AG04450 (cell line): ENCODE data around the gene USP2. TPM values are rescaled to one million over a fixed set of nuclear protein-coding genes. Genes with fewer than 3 reads are reported as not detected.

ENCODE experiments used
- CTCF ChIA-PET: fragments of 300-600, 350-600 bp; formaldehyde crosslinking; extraction: SDS; loops from one replicate; lab custom pipeline; 2022; ENCODE audit warnings: antibody characterized with exemption, inconsistent platforms; lab: Charles Lee
- POLR2A ChIA-PET: fragments of 350-600 bp; formaldehyde crosslinking; extraction: SDS; loops from one replicate; lab custom pipeline; 2021; ENCODE audit warnings: antibody characterized with exemption, inconsistent platforms; lab: Yijun Ruan, JAX
- DNase-seq: peaks from one replicate; pipeline ENCODE4 v3.0.0-alpha.2; 2011; ENCODE audit warnings: low read depth, low spot score
- H3K27ac ChIP-seq: one replicate; pipeline ENCODE4 v1.5.1; 2012; ENCODE audit warnings: low read depth, low read length, control low read depth
- H3K27me3 ChIP-seq: one replicate; pipeline ENCODE4 v1.6.0; 2012; ENCODE audit warnings: low read length; ENCODE audit not compliant: control insufficient read depth, insufficient read depth
- H3K4me3 ChIP-seq: 2 replicates; pipeline ENCODE4 v1.5.1; 2011; ENCODE audit warnings: mild to moderate bottlenecking, low read depth, low read length, control low read depth
- H3K9me3 ChIP-seq: 2 replicates; pipeline ENCODE4 v1.5.1; 2012; ENCODE audit warnings: low read length; ENCODE audit not compliant: control insufficient read depth, insufficient read depth
- polyA plus RNA-seq: library from polyadenylated mRNA; depleted of rRNA; stranded (reverse); fragments of >200 nt; gene quantifications from 2 replicates; pipeline ENCODE4 v1.2.3, GENCODE V29; 2011
- TF ChIP-seq, protein P1 (sequence below): IDR thresholded peaks from 2 replicates; pipeline ENCODE4 v1.5.1; 2011; ENCODE audit warnings: low read depth, low read length, control low read depth, inconsistent platforms

USP2 gene
- polyA plus RNA-seq, 1 experiment = 0.32 TPM

DNA sequence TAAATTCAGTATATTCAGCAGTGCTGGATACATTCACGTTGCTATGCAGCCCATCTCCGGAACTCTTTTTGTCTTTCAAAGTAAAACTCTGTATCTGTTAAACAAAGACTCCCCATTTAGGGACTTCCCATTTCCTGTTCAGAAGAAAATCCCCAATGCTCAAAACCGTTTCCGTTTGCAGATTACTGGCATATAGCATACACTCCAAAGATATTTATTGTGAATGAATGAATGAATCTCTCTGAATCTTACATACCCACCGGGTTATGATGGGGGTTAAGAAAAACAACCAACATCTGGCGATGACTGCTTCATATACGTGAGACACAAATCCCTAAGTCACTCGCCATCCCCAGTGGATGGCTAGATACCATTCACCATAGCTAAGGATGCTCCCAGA is 39.9 kb upstream of the USP2 start:
- no peak for DNase-seq
- H3K27ac ChIP-seq = peak overlapping the region; percentile 47
- TF ChIP-seq, protein P1, sequence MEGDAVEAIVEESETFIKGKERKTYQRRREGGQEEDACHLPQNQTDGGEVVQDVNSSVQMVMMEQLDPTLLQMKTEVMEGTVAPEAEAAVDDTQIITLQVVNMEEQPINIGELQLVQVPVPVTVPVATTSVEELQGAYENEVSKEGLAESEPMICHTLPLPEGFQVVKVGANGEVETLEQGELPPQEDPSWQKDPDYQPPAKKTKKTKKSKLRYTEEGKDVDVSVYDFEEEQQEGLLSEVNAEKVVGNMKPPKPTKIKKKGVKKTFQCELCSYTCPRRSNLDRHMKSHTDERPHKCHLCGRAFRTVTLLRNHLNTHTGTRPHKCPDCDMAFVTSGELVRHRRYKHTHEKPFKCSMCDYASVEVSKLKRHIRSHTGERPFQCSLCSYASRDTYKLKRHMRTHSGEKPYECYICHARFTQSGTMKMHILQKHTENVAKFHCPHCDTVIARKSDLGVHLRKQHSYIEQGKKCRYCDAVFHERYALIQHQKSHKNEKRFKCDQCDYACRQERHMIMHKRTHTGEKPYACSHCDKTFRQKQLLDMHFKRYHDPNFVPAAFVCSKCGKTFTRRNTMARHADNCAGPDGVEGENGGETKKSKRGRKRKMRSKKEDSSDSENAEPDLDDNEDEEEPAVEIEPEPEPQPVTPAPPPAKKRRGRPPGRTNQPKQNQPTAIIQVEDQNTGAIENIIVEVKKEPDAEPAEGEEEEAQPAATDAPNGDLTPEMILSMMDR = no peak
- H3K4me3 ChIP-seq = peak overlapping the region; percentile 89
- no peaks in the 10 kb centered on the region; the same call in 1 of the 2 replicates for H3K9me3 ChIP-seq
- CTCF ChIA-PET = interaction anchor here (0.6 to 3.4 kb wide), 4 partner anchors 40 to 82 kb away, joined by 4 to 15 read pairs (median 4); partner anchors contain the start of gene USP2
- POLR2A ChIA-PET = interaction anchor here (1.0 to 3.7 kb wide), 3 partner anchors 24 to 53 kb away, joined by 3 to 18 read pairs (median 5); no protein-coding TSS in a partner anchor
- H3K27me3 ChIP-seq = no peaks in the 10 kb centered on the region

DNA sequence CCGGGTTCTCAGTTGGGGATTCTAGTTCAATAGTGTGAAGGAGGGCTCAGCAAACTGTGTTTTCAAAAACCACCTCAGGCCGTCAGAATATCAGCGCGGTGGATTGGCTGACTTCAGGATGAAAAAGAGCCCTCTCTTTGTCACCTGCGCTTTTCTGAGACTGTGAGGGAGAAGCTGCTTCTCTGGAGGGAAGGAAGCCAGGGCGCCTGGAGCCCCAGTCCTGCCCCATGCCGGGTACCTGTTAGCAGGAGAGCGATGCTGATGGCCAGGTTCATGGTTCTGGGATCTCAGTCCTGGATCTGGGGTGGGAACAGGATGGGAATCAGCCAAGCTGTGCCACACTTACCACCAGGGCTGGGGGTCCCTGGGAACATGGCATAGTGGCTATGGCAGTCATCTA is 39.1 kb upstream of the USP2 start:
- DNase-seq = no peak
- ChIA-PET CTCF (no interaction called here), POLR2A (interaction anchor here (3.7 kb wide), 1 partner anchor 54 kb away, joined by 18 read pairs; no protein-coding TSS in a partner anchor)
- H3K27me3 ChIP-seq = no peaks in the 10 kb centered on the region
- no peak overlapping the region for H3K27ac ChIP-seq
- no peaks in the 10 kb centered on the region; the same call in 1 of the 2 replicates for H3K9me3 ChIP-seq
- TF ChIP-seq, protein P1 = no peak
- H3K4me3 ChIP-seq = peak overlapping the region; percentile 89

DNA sequence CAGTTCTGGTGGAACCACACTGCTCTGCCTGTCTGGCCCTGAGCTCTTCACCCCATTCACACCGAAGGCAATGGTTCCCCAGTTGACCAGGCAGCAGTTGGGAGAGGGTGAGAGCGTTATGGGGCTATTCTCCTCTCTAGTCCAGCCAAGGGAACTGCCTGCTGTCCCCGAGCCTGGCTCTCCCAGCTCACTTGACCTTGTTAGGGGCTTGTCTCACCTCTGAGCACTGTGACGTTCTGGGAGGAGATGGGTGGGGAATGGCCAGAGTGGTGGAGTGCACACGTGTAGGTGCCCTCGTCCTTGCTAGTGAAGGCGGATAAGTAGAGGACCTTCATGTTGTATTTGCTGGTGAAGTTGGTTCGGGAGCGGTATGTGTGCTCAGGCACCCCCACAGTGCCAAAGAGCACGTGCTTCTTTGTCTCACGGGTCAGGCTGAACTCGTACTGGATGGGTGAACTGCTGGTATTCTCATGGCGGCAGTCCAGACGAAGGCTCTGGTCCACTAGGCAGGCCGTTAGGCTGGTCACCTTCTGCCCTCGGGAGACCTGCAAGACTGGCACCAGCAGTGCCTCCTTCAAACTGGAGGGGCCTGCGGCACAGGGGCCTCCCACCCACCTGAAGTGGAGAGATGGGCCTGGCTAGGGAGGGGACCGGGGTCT is 38.5 kb upstream of the USP2 start:
- peak overlapping the region; percentile 89 for H3K4me3 ChIP-seq
- H3K27ac ChIP-seq = peak overlapping the region; percentile 47
- no peaks in the 10 kb centered on the region for H3K27me3 ChIP-seq
- no peak for DNase-seq
- TF ChIP-seq, protein P1 = no peak
- no peaks in the 10 kb centered on the region; the same call in 1 of the 2 replicates for H3K9me3 ChIP-seq
- ChIA-PET CTCF (interaction anchor here (1.0 to 3.4 kb wide), 3 partner anchors 21 to 64 kb away, joined by 3 to 16 read pairs (median 7); no protein-coding TSS in a partner anchor), POLR2A (no interaction called here)

DNA sequence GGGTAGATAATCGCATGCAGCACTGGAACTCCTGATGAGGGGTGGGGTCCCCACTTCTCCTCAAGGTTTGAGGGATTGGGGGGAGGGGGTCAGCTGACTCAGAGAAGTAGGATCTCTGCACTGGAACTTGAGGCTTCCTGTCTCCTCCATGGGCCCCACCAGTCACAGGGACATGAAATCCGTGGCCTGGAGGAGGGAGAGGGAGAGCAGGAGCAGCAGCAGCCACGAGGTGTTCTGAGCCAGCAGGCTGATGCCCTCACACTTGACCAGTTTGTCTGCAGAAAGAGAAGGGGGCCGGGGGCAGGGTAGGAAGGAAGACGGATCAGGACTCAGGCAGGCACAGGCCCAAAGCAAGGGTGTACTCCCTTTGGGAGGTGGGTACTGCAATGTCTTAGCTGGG is 37.8 kb upstream of the USP2 start:
- DNase-seq = no peak
- Histone ChIP-seq H3K4me3 (no peak overlapping the region), H3K9me3 (peaks cover under 1% of the 10 kb centered on the region; the same call in 1 of the 2 replicates), H3K27me3 (no peaks in the 10 kb centered on the region), H3K27ac (peak overlapping the region; percentile 47)
- CTCF ChIA-PET = interaction anchor here (1.0 to 3.4 kb wide), 4 partner anchors 20 to 81 kb away, joined by 3 to 16 read pairs (median 6); no protein-coding TSS in a partner anchor
- POLR2A ChIA-PET = no interaction called here
- TF ChIP-seq, protein P1 = no peak

DNA sequence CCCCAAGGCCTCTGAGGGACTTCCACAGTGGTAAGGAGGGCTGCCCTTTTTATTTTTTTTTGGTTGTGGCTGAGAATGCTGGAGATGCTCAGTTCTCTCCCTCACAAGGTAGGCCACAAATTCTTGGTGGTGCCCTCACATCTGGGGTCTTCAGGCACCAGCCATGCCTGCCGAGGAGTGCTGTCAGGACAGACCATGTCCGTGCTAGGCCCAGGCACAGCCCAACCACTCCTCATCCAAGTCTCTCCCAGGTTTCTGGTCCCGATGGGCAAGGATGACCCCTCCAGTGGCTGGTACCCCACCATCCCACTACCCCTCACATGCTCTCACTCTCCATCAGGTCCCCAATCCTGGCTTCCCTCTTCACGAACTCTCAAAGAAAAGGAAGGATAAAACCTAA is 37.3 kb upstream of the USP2 start:
- Histone ChIP-seq H3K27ac (peak overlapping the region; percentile 88), H3K27me3 (no peaks in the 10 kb centered on the region), H3K9me3 (peaks cover 3% of the 10 kb centered on the region; the same call in 1 of the 2 replicates), H3K4me3 (no peak overlapping the region)
- TF ChIP-seq, protein P1 = no peak
- DNase-seq = no peak
- CTCF ChIA-PET = interaction anchor here (1.0 to 3.4 kb wide), 4 partner anchors 20 to 81 kb away, joined by 3 to 16 read pairs (median 6); no protein-coding TSS in a partner anchor
- POLR2A ChIA-PET = interaction anchor here (2.4 kb wide), 1 partner anchor 56 kb away, joined by 9 read pairs; no protein-coding TSS in a partner anchor
